C4-2B (cell line): ENCODE data around the gene SUFU.

Source experiments
- H3K27ac ChIP-seq: fragments of 450-650 bp; 2 replicates; pipeline ENCODE4 v1.5.1; 2017
- CTCF ChIP-seq: fragments of 450-650 bp; conservative IDR thresholded peaks from 2 replicates; pipeline ENCODE4 v1.5.1; 2017; ENCODE audit warnings: mild to moderate bottlenecking
- ZFX ChIP-seq: fragments of 450-650 bp; IDR thresholded peaks from 2 replicates; pipeline ENCODE4 v1.6.1; 2017

Gene SUFU

DNA sequence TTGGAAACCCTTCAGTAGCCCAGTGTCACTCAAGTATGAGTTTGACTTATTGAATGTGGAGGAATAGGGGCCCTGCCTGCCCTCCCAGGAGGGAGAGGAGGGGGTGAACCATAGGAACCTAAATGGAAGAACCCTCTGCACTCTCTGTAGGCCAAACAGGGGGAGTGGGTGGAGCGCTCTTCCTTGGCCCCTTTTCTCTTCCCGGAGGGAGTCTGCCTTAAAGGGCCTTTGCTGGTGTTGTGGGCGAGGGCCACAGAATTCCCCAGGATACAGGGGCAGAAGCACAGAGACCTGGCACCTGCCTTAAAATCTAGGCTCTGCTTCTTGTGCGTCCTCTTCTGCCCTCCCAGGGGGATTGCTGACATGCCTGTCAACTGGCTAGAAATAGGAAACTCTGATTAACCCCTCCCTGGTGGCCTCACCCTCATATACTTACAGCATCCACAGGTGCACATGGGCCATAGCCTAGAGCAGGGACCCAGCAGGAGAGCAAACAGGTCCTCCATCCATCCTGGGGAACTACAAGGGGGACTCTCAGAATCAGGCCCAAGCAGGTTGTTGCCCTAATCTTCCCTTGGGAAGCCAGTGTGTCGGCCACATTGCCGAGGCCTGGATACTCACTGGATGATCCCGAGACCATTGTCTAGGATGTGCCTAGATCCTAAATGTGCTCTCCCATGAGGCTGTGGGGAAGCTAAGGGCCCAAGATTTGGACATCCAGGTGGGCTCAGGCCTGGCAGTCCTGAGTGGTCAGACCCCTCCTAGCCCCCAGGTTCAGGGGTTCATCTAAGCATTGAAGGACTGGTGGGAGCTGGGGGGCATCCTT, 143.9 kb downstream of the SUFU start:
- no peak overlapping the region; the same call in 1 of the 2 replicates for H3K27ac ChIP-seq
- no peak for TF ChIP-seq ZFX
- TF ChIP-seq CTCF = no peak

DNA sequence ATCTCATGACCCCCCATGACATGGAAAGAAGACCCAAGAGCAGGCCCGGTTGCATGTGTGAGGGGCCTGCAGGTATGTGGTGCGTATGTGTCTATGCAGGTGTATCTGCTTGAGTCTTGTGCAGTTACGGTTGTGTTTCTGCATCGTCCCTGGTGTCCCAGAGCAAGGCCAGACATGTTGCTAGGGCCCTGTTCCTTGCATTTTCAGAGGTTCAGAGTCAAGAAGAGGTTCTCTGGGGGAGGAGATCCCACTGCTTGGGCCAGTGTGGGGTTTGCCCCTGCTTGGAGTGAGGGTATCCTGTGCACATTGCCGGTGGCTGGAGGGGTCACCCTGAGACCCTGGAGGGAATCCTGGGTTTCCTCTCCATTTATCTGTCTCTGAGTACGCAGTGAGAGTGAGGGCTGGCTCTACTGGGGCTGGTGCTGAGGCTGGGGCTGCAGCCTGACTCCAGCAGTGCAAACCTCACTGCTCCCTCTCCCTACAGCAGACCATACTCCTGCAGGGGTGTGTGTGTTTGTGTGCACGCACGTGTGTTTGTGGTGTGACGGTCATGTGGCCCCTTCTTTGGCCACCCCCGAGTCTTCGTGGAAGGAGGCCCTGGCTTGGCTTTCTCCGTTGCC, 144.6 kb downstream of the SUFU start:
- TF ChIP-seq ZFX (no peak), CTCF (no peak)
- no peak overlapping the region for H3K27ac ChIP-seq

- no peak for TF ChIP-seq ZFX
- no peak for TF ChIP-seq CTCF
- H3K27ac ChIP-seq = no peak overlapping the region
Measured at GRCh38 chr10:102648889-102649796, 145.4 kb downstream of the SUFU start.

DNA sequence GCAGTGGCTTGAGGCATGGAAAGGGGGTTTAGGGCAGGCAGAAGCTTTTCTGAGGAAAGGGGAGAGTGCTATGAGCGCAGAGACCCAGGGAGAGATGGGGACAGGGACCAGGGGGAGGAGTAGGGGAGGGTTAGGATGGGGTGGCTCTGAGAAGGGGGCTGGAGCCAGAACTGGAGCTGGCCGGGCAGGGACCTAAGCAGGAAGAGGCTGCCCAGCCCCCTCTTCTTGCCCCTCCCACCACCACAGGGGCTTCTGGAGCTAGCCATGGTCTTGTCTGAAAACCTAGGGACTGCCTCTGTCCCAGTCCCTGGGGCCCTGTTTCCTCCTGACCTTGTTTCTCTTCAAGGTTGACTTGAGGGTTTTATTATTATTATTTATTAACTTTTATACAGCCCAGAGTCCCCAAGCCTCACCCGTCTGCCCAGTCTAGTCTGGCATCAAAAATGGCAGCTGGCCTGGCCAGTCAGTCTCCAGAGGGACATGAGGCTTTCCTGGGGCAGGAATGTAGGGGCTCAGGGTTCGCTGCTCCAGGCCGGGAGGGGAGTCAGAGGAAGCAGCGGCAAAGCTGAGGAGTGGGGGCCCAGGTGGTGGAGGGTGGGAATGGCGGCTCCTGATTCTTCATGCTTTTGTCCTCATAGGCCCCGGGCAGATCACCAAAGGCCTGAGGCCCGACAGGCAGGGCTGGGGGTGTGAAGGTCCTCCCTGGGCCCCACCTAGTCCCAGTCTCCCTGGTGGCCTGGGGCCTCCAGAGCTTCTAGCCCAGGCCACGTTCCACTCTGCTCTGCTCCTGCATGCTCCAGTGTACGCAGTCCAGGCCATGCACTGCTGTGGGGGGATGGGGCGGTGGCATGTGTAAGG, 146.3 kb downstream of the SUFU start:
- TF ChIP-seq CTCF = no peak
- no peak for TF ChIP-seq ZFX
- H3K27ac ChIP-seq = no peak overlapping the region

DNA sequence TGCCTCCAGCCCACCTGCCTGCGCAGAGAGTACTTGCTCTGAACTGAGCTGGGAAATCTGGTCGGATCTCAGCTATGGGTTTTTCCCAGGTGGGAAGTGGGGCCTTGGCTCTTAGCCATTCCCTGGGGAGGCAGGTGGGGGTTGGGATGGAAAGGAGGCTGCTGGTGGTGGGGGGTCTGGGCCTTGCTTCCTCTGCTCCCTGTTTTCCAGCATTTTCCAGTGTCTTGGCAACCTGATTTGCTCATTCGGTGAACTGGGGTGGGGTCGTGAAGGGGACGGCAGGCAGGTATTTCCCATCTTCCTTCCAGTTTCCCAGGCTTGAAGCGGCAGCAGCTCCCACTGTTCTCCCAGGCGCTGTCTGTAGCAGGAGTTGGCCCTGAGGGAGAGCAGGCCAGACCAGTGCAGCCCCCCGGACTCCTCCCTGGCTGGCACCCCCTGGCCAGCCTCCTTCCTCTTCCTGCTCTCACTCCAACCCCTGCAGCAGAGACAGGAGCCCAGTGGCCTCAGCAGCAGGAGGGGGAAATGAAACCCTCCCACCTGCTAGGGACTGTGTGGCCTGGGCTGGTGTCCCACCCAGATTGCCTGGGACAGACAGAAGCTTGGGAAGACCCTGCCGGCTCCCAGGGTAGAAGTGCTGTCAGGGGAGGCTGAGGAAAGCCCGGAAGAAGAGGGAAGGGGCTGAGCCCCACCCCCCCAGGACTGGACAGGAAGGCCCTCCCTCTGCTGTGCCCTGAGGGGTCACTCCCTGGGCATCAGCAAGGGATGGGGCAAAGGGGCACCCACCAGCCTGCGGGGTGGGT, 147.1 kb downstream of the SUFU start:
- no peak for TF ChIP-seq ZFX
- TF ChIP-seq CTCF = no peak
- H3K27ac ChIP-seq = no peak overlapping the region

DNA sequence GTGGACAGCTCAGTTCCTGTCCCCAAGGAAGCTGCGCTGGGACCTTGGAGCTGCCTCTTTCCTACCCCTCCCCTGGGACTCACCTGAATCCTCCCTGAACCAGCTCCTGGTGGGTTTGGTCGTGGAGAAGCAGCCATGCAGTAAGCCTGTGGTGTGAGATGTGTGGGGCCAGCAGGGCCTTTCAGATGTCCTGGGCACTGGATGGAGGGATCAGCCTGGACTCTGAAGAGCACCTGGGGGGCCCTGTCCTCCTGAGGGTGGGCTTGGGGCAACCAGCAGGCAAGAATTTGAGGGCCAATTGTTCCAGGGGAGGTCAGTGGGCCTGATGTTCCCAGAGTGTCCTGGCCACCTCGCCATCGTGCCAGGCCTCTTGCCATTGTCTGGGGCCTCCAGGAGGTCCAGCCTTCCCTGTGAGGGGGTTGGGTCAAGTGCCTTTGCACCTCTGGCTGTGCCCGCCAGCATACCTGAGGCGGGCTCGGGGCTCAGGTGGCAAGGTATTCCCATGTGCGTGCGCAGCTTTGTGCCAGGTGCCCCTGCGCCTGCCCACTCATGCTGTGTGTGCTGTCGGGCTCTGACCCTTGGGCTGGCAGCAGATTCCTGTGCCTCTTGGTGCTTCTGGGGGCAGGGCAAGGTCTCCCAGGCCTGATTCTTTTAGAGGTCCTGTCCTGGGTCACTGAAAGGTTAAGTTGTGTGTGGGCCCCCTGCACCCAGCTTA, 147.8 kb downstream of the SUFU start:
- TF ChIP-seq ZFX (no peak), CTCF (no peak)
- no peak overlapping the region for H3K27ac ChIP-seq
